K562 (cell line): Measurements from ENCODE around the gene OR6K6. TPM values are rescaled to one million over a fixed set of nuclear protein-coding genes. Genes with fewer than 3 reads are reported as not detected.

Source experiments
- HIVEP1 ChIP-seq: fragments of 250-450 bp; sonication (Bioruptor Pico); IDR thresholded peaks from 2 replicates; pipeline ENCODE4 v1.4.0; 2020; ENCODE audit warnings: mild to moderate bottlenecking
- HMGN3 ChIP-seq: IDR thresholded peaks from 2 replicates; pipeline ENCODE4 v1.6.1; 2011; ENCODE audit warnings: borderline replicate concordance, low read depth, mild to moderate bottlenecking, mixed read lengths, low read length; ENCODE audit not compliant: insufficient read length; ENCODE audit errors: extremely low read depth
- MCM2 ChIP-seq: fragments of 450-650 bp; IDR thresholded peaks from 2 replicates; pipeline ENCODE4 v1.6.1; 2017; ENCODE audit warnings: low read depth, mild to moderate bottlenecking
- MCM7 ChIP-seq, 2 experiments: fragments of 450-650 bp; IDR thresholded peaks; 2 replicates each; pipeline ENCODE4 v1.6.1; 2016 to 2018
- PRPF4 ChIP-seq: fragments of 200-400 bp; formaldehyde crosslinking; IDR thresholded peaks from one replicate; pipeline ENCODE4 v1.6.1; 2017; ENCODE audit warnings: low read length, low read depth, mild to moderate bottlenecking; ENCODE audit not compliant: insufficient read depth, poor library complexity, severe bottlenecking
- SMC3 ChIP-seq: conservative IDR thresholded peaks from 2 replicates; pipeline ENCODE4 v1.6.1; 2011; ENCODE audit warnings: low read depth, low read length, improper control_type of control experiment; ENCODE audit not compliant: insufficient read depth
- TCFL5 ChIP-seq: fragments of 250-450 bp; sonication (Bioruptor Pico); conservative IDR thresholded peaks from 2 replicates; pipeline ENCODE4 v1.6.1; 2021; ENCODE audit warnings: mild to moderate bottlenecking, moderate library complexity, matching md5 sums
- ZNF134 ChIP-seq: fragments of 250-450 bp; sonication (Bioruptor Pico); conservative IDR thresholded peaks from 2 replicates; pipeline ENCODE4 v1.4.0; 2020
- ZNF384 ChIP-seq: IDR thresholded peaks from 2 replicates; pipeline ENCODE4 v1.6.1; 2012; ENCODE audit warnings: low read depth, low read length, improper control_type of control experiment
- ZNF830 ChIP-seq: fragments of 250-450 bp; sonication (Bioruptor Pico); IDR thresholded peaks from 2 replicates; pipeline ENCODE4 v1.5.0; 2021; ENCODE audit warnings: mild to moderate bottlenecking
- polyA plus RNA-seq, 8 experiments: library from polyadenylated mRNA; depleted of rRNA in 4 of 8; stranded (reverse) in 5 of 8; unstranded in 3 of 8; fragments of >200 nt; fragmentation: Nextera tagmentation in 2 of 8; fragmentation: Illumina TruSeq in 1 of 8; extraction: Ambion mirVana in 2 of 8; extraction: Trizol in 1 of 8; gene quantifications; 2 replicates each; pipeline versions ENCODE4 v1.2.1 to v1.2.3, GENCODE V29; 2011 to 2014; ENCODE audit warnings: inconsistent platforms in 1 of 8, missing spikeins in 1 of 8
- total RNA-seq, 7 experiments: library from RNA; depleted of rRNA in 6 of 7; stranded (reverse); fragments of >200 nt in 6 of 7; fragmentation: Illumina TruSeq in 2 of 7; extraction: Trizol in 2 of 7; gene quantifications; 2 replicates each; pipeline versions ENCODE4 v1.2.1 to v1.2.3, GENCODE V29; 2011 to 2021; ENCODE audit warnings: low replicate concordance in 1 of 7
- TF ChIP-seq, protein P1 (sequence below): fragments of 250-450 bp; sonication (Bioruptor Pico); IDR thresholded peaks from 2 replicates; pipeline ENCODE4 v1.5.0; 2022; ENCODE audit warnings: mild to moderate bottlenecking
- TF ChIP-seq, protein P2 (sequence below): fragments of 250-450 bp; sonication (Bioruptor Pico); IDR thresholded peaks from 2 replicates; pipeline ENCODE4 v1.4.0; 2020; ENCODE audit warnings: borderline replicate concordance
- TF ChIP-seq, protein P3 (sequence below): IDR thresholded peaks from 2 replicates; pipeline ENCODE4 v1.6.1; 2011; ENCODE audit warnings: borderline replicate concordance, low read depth, mild to moderate bottlenecking, moderate library complexity, low read length; ENCODE audit not compliant: insufficient read depth, poor library complexity, severe bottlenecking
- TF ChIP-seq, protein P4 (sequence below), 2 experiments: fragments of 450-650 bp; formaldehyde crosslinking in 1 of 2; IDR thresholded peaks; 2 replicates each; pipeline versions ENCODE4 v1.4.0 to v1.6.1; 2014 to 2020; ENCODE audit warnings: mild to moderate bottlenecking in 2 of 2, borderline replicate concordance in 1 of 2, low read depth in 1 of 2

The OR6K6 gene
- total and polyA plus RNA-seq, 9 of the 15 experiments (the other 6 are each of a cell fraction or from before 2014, with no cell fraction given), result not detected

DNA sequence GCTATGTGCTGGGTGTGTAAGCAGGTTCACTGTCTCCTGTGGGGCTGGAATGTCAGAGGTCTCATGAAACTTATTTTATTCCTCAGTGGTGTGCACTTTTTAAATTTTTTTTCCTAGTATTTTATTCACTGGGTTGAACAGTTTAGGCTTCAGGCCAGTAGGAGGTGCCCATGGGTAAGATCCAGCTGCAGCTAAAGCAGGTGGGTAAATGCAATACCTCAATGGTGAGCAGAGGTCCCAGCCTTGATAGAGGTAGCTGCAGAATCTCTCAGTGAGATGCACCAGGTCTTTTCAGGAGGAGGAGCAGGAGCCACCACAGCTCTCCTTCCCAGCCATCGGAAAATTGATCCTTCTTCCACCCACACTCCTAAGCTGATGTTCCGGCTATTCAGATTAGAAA lies 39.1 kb downstream of the OR6K6 start (continued):
- 0 out of 2 replicates have a peak, but pooled peaks have one; percentile 27 for TF ChIP-seq SMC3
- no peak for TF ChIP-seq HIVEP1 (CRISPR knock-in tag)
- no peak for TF ChIP-seq HMGN3
- TF ChIP-seq ZNF830, result no peak
- TF ChIP-seq, protein P1, sequence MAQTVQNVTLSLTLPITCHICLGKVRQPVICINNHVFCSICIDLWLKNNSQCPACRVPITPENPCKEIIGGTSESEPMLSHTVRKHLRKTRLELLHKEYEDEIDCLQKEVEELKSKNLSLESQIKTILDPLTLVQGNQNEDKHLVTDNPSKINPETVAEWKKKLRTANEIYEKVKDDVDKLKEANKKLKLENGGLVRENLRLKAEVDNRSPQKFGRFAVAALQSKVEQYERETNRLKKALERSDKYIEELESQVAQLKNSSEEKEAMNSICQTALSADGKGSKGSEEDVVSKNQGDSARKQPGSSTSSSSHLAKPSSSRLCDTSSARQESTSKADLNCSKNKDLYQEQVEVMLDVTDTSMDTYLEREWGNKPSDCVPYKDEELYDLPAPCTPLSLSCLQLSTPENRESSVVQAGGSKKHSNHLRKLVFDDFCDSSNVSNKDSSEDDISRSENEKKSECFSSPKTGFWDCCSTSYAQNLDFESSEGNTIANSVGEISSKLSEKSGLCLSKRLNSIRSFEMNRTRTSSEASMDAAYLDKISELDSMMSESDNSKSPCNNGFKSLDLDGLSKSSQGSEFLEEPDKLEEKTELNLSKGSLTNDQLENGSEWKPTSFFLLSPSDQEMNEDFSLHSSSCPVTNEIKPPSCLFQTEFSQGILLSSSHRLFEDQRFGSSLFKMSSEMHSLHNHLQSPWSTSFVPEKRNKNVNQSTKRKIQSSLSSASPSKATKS (CRISPR knock-in tag), result no peak
- TF ChIP-seq, protein P2, sequence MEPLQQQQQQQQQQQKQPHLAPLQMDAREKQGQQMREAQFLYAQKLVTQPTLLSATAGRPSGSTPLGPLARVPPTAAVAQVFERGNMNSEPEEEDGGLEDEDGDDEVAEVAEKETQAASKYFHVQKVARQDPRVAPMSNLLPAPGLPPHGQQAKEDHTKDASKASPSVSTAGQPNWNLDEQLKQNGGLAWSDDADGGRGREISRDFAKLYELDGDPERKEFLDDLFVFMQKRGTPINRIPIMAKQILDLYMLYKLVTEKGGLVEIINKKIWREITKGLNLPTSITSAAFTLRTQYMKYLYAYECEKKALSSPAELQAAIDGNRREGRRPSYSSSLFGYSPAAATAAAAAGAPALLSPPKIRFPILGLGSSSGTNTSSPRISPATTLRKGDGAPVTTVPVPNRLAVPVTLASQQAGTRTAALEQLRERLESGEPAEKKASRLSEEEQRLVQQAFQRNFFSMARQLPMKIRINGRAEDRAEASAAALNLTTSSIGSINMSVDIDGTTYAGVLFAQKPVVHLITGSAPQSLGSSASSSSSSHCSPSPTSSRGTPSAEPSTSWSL (CRISPR knock-in tag), result no peak
- no peak for TF ChIP-seq MCM7 (IDR thresholded peaks at IDR 0.05)
- TF ChIP-seq PRPF4, result no peak
- no peak for TF ChIP-seq ZNF134 (CRISPR knock-in tag)
- TF ChIP-seq ZNF384, result 0 out of 2 replicates have a peak, but pooled peaks have one; percentile 7
- no peak for TF ChIP-seq TCFL5 (CRISPR knock-in tag)
- TF ChIP-seq, protein P3, sequence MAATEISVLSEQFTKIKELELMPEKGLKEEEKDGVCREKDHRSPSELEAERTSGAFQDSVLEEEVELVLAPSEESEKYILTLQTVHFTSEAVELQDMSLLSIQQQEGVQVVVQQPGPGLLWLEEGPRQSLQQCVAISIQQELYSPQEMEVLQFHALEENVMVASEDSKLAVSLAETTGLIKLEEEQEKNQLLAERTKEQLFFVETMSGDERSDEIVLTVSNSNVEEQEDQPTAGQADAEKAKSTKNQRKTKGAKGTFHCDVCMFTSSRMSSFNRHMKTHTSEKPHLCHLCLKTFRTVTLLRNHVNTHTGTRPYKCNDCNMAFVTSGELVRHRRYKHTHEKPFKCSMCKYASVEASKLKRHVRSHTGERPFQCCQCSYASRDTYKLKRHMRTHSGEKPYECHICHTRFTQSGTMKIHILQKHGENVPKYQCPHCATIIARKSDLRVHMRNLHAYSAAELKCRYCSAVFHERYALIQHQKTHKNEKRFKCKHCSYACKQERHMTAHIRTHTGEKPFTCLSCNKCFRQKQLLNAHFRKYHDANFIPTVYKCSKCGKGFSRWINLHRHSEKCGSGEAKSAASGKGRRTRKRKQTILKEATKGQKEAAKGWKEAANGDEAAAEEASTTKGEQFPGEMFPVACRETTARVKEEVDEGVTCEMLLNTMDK, result no peak
- no peak for TF ChIP-seq MCM2
- TF ChIP-seq, protein P4, sequence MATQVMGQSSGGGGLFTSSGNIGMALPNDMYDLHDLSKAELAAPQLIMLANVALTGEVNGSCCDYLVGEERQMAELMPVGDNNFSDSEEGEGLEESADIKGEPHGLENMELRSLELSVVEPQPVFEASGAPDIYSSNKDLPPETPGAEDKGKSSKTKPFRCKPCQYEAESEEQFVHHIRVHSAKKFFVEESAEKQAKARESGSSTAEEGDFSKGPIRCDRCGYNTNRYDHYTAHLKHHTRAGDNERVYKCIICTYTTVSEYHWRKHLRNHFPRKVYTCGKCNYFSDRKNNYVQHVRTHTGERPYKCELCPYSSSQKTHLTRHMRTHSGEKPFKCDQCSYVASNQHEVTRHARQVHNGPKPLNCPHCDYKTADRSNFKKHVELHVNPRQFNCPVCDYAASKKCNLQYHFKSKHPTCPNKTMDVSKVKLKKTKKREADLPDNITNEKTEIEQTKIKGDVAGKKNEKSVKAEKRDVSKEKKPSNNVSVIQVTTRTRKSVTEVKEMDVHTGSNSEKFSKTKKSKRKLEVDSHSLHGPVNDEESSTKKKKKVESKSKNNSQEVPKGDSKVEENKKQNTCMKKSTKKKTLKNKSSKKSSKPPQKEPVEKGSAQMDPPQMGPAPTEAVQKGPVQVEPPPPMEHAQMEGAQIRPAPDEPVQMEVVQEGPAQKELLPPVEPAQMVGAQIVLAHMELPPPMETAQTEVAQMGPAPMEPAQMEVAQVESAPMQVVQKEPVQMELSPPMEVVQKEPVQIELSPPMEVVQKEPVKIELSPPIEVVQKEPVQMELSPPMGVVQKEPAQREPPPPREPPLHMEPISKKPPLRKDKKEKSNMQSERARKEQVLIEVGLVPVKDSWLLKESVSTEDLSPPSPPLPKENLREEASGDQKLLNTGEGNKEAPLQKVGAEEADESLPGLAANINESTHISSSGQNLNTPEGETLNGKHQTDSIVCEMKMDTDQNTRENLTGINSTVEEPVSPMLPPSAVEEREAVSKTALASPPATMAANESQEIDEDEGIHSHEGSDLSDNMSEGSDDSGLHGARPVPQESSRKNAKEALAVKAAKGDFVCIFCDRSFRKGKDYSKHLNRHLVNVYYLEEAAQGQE (IDR thresholded peaks at IDR 0.05; ENCODE audit: borderline replicate concordance), result peak; percentile 55; the same call in 1 of the 2 replicates
- TF ChIP-seq, protein P4 (CRISPR knock-in tag; IDR thresholded peaks at IDR 0.05; ENCODE audit: low read depth), result no peak
